Kidney (tissue), 14 donors: ENCODE measurements around the gene CX3CL1. TPM values are rescaled to one million over a fixed set of nuclear protein-coding genes. Genes with fewer than 3 reads are reported as not detected.

Source experiments
- DNase-seq, 5 donors: peaks; one replicate each; pipeline ENCODE4 v3.0.0-alpha.2; 2013 to 2020
- FAIRE-seq: peaks from 2 replicates; lab custom pipeline; 2012; peaks lifted over from hg19 to GRCh38; lab: Jason Lieb, UNC
- H3K27ac ChIP-seq, 2 donors: one replicate each; pipeline ENCODE4 v1.7.0; 2013; ENCODE audit warnings: low read depth in 2 of 2, low read length in 2 of 2, inconsistent platforms in 1 of 2
- H3K27me3 ChIP-seq: one replicate; pipeline ENCODE4 v1.7.1; 2013; ENCODE audit warnings: low read length, inconsistent platforms; ENCODE audit not compliant: control insufficient read depth, insufficient read depth
- H3K36me3 ChIP-seq, 3 donors: one replicate each; pipeline versions ENCODE4 v1.7.0 to v1.7.1; 2013; ENCODE audit warnings: low read length in 3 of 3, control low read depth in 1 of 3, inconsistent platforms in 1 of 3; ENCODE audit not compliant: insufficient read depth in 3 of 3, control insufficient read depth in 2 of 3
- H3K4me1 ChIP-seq, 3 donors: one replicate each; pipeline versions ENCODE4 v1.7.0 to v1.7.1; 2013; ENCODE audit warnings: low read length in 3 of 3, inconsistent platforms in 1 of 3, low read depth in 1 of 3; ENCODE audit not compliant: control insufficient read depth in 2 of 3, insufficient read depth in 2 of 3
- H3K4me3 ChIP-seq, 3 donors: one replicate each; pipeline versions ENCODE4 v1.7.0 to v1.8.1; 2013; ENCODE audit warnings: low read length in 3 of 3, control low read depth in 1 of 3, inconsistent platforms in 1 of 3
- H3K9ac ChIP-seq, 3 donors: one replicate each; pipeline versions ENCODE4 v1.7.0 to v1.7.1; 2013; ENCODE audit warnings: low read length in 3 of 3, control low read depth in 1 of 3, inconsistent platforms in 1 of 3
- H3K9me3 ChIP-seq, 3 donors: one replicate each; pipeline versions ENCODE4 v1.7.0 to v1.7.1; 2013; ENCODE audit warnings: low read length in 3 of 3, control low read depth in 1 of 3, inconsistent platforms in 1 of 3; ENCODE audit not compliant: control insufficient read depth in 2 of 3, insufficient read depth in 1 of 3
- CTCF ChIP-seq: IDR thresholded peaks from 3 replicates; pipeline ENCODE4 v1.5.1; 2012; ENCODE audit warnings: mild to moderate bottlenecking, moderate library complexity, borderline replicate concordance; ENCODE audit not compliant: insufficient read depth; ENCODE audit errors: extremely low read depth
- intact Hi-C: fragments of 100-400 bp; cut with DNase I; formaldehyde crosslinking; loops from one replicate; pipeline ENCODE4 v1.11.1; 2022
- polyA plus RNA-seq: library from polyadenylated mRNA; stranded (reverse); fragments of 350-450 nt; fragmentation: Illumina TruSeq; extraction: RNeasy Lipid Tissue Mini Kit (QIAGEN cat#74804); gene quantifications from one replicate; pipeline ENCODE4 v1.2.3, GENCODE V29; 2014; ENCODE audit warnings: low read depth, low replicate concordance; ENCODE audit not compliant: insufficient read depth
- total RNA-seq: library from RNA; stranded (reverse); fragmentation: NEBNext Ultra II Directional; extraction: Animal tissue kit (Norgen Biotek cat#: 25700); gene quantifications from one replicate; pipeline ENCODE4 v1.2.1, GENCODE V29; 2021
- donor health status: control.
- donor health status: control.
- donor health status: control.
- donor health status: control.
- donor health status: control.
- donor health status: DM: yes; HTN: yes; CAD: no.
- donor health status: Normal renal cell carcinoma (clear cell type).

The CX3CL1 gene
- total and polyA plus RNA-seq, 2 donors from 2014 or later, result 39.1 to 46.4 TPM

GRCh38 chr16:57388359-57389086 is 16.2 kb downstream of the CX3CL1 start:
- FAIRE-seq (no peak), DNase-seq (no peak)
- no peak for TF ChIP-seq CTCF
- no peak overlapping the region for H3K9ac ChIP-seq
- H3K27me3 ChIP-seq, result no peaks in the 10 kb centered on the region
- peaks cover 0 to 5% (median 4%) of the 10 kb centered on the region in 3 donors for H3K9me3 ChIP-seq
- intact Hi-C loops, result no loop called here
- H3K27ac ChIP-seq, result no peak overlapping the region
- H3K36me3 ChIP-seq, result peaks cover 0 to 3% (median 0%) of the 10 kb centered on the region in 3 donors
- peak overlapping the region in 1 of 3 donors; percentile 6 for H3K4me3 ChIP-seq
- H3K4me1 ChIP-seq, result peaks cover 2 to 16% (median 6%) of the 10 kb centered on the region in 3 donors

DNA sequence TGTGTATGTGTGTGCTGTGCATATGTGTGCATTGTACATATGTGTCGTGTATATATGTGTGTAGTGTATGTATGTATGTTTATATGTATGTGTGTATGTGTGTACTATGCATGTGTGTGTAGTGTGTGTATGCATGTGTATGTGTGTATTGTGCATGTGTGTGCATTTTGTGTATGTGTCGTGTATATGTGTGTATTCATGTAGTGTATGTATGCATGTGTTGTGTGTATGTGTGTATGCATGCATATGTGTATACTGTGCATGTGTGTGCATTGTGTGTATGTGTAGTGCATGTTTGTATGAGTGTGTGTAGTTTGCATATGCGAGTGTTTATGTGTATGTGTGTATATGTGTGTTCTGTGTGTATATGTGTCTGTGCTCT is 16.8 kb downstream of the CX3CL1 start:
- H3K36me3 ChIP-seq, result peaks cover 0 to 3% (median 0%) of the 10 kb centered on the region in 3 donors
- H3K9ac ChIP-seq, result no peak overlapping the region
- intact Hi-C loops, result no loop called here
- H3K9me3 ChIP-seq, result peaks cover 0 to 5% (median 4%) of the 10 kb centered on the region in 3 donors
- TF ChIP-seq CTCF, result no peak
- peaks cover 2 to 16% (median 6%) of the 10 kb centered on the region in 3 donors for H3K4me1 ChIP-seq
- FAIRE-seq (no peak), DNase-seq (no peak)
- H3K4me3 ChIP-seq, result peak overlapping the region in 1 of 3 donors; percentile 6
- H3K27me3 ChIP-seq, result no peaks in the 10 kb centered on the region
- no peak overlapping the region for H3K27ac ChIP-seq

GRCh38 chr16:57390636-57391295 is 18.5 kb downstream of the CX3CL1 start:
- no peaks in the 10 kb centered on the region for H3K27me3 ChIP-seq
- no peak for TF ChIP-seq CTCF
- intact Hi-C loops, result no loop called here
- peaks cover 2 to 13% (median 6%) of the 10 kb centered on the region in 3 donors for H3K4me1 ChIP-seq
- no peak overlapping the region for H3K4me3 ChIP-seq
- no peak overlapping the region for H3K27ac ChIP-seq
- H3K36me3 ChIP-seq, result peaks cover 0 to 3% (median 0%) of the 10 kb centered on the region in 3 donors
- DNase-seq (peak in 2 of 5 donors; percentile 58 to 90), FAIRE-seq (no peak)
- H3K9me3 ChIP-seq, result peaks cover 0 to 5% (median 4%) of the 10 kb centered on the region in 3 donors
- H3K9ac ChIP-seq, result no peak overlapping the region
